Thyroid gland (tissue), 4 donors: ENCODE results near the gene PFN1. TPM values are rescaled to one million over a fixed set of nuclear protein-coding genes. Genes with fewer than 3 reads are reported as not detected.

Source experiments
- DNase-seq, 2 donors: peaks; one replicate each; pipeline ENCODE4 v3.0.0-alpha.2; 2019
- H3K27ac ChIP-seq, 3 donors: fragments of 200-600 bp; sonication (generic); 1 replicate in 2 of 3; 2 replicates in 1 of 3; pipeline ENCODE4 v1.5.1; 2016 to 2019; ENCODE audit warnings: mild to moderate bottlenecking in 1 of 3, moderate library complexity in 1 of 3
- H3K27me3 ChIP-seq: fragments of 200-600 bp; sonication (generic); one replicate; pipeline ENCODE4 v1.5.1; 2019
- H3K36me3 ChIP-seq, 2 donors: fragments of 200-600 bp; sonication (generic); one replicate each; pipeline ENCODE4 v1.5.1; 2016 to 2019
- H3K4me1 ChIP-seq, 2 donors: fragments of 200-600 bp; sonication (generic); one replicate each; pipeline ENCODE4 v1.5.1; 2017 to 2019
- H3K4me3 ChIP-seq, 3 donors: fragments of 200-600 bp; sonication (generic); replicated peaks in 1 of 3; 1 replicate in 2 of 3; 2 replicates in 1 of 3; pipeline ENCODE4 v1.5.1; 2016; ENCODE audit warnings: mild to moderate bottlenecking in 1 of 3
- H3K9me3 ChIP-seq: fragments of 200-600 bp; sonication (generic); one replicate; pipeline ENCODE4 v1.5.1; 2017
- CTCF ChIP-seq, 6 experiments: fragments of 200-600 bp in 3 of 6; fragments of 450-650 bp in 3 of 6; sonication (generic) in 3 of 6; IDR thresholded peaks; one replicate each; pipeline ENCODE4 v1.5.1; 2016 to 2019; ENCODE audit warnings: antibody characterized with exemption in 6 of 6, mild to moderate bottlenecking in 2 of 6, inconsistent platforms in 1 of 6, moderate library complexity in 1 of 6
- POLR2A ChIP-seq, 2 donors: fragments of 450-650 bp; IDR thresholded peaks; one replicate each; pipeline ENCODE4 v1.6.1; 2017; ENCODE audit warnings: antibody characterized with exemption in 2 of 2, mild to moderate bottlenecking in 2 of 2, moderate library complexity in 1 of 2
- WGBS, 2 donors: methylation state at CpG; one replicate each; pipeline ENCODE4 v1.1.5; 2017; 5-methylcytosine and 5-hydroxymethylcytosine counted together
- intact Hi-C: fragments of 100-400 bp; cut with DNase I; formaldehyde crosslinking; loops from one replicate; pipeline ENCODE4 v1.15.1; 2023
- total RNA-seq, 4 donors: library from RNA; depleted of rRNA; stranded (reverse); fragments of >200 nt; gene quantifications; one replicate each; pipeline ENCODE4 v1.2.3, GENCODE V29; 2016

PFN1 gene
- total RNA-seq, 4 donors from 2014 or later, result 228 to 606 (median 328) TPM

GRCh38 chr17:4986951-4987766 lies 38.8 kb upstream of the PFN1 start, which contains the start of gene CAMTA2:
Gene CAMTA2, minus strand, starts transcription at chr17:4987675. Its CDS starts 1,453 bp downstream, at chr17:4986222.
- DNase-seq, result peak; percentile 88 to 90
- peaks cover 17 to 19% of the 10 kb centered on the region in 2 donors for H3K4me1 ChIP-seq
- peak within 1 kb of the TSS; percentile 71 to 94 (median 93) for H3K27ac ChIP-seq
- intact Hi-C loops, result loop anchor here (2.0 kb wide), 1 partner anchor 82 kb away; no protein-coding TSS in a partner anchor
- H3K36me3 ChIP-seq, result peaks cover 8 to 10% of the 10 kb centered on the region in 2 donors
- H3K9me3 ChIP-seq, result no peaks in the 10 kb centered on the region
- WGBS, 2 donors, result 0 to 1% methylated on average over 16 to 28 of the region's 78 CpGs
- TF ChIP-seq CTCF (IDR thresholded peaks at IDR 0.05), result peak in 5 of 6 experiments; percentile 47 to 75 (median 69)
- peak in 1 of 2 donors; percentile 88 for TF ChIP-seq POLR2A (IDR thresholded peaks at IDR 0.05)
- peak within 1 kb of the TSS; percentile 21 to 94 (median 80) for H3K4me3 ChIP-seq
- no peaks in the 10 kb centered on the region for H3K27me3 ChIP-seq

- Histone ChIP-seq H3K36me3 (peaks cover 12 to 14% of the 10 kb centered on the region in 2 donors), H3K27me3 (no peaks in the 10 kb centered on the region), H3K4me3 (peak overlapping the region in 2 of 3 donors; percentile 80 to 94), H3K9me3 (no peaks in the 10 kb centered on the region), H3K27ac (peak overlapping the region in 2 of 3 donors; percentile 93 to 94), H3K4me1 (peaks cover 17 to 19% of the 10 kb centered on the region in 2 donors)
- WGBS, 2 donors, result 50 to 54% methylated on average over 5 of the region's 5 CpGs
- TF ChIP-seq POLR2A (IDR thresholded peaks at IDR 0.05), result no peak
- no peak for TF ChIP-seq CTCF (IDR thresholded peaks at IDR 0.05)
- intact Hi-C loops, result loop anchor here (2.0 kb wide), 1 partner anchor 82 kb away; no protein-coding TSS in a partner anchor
- DNase-seq, result peak in 1 of 2 donors; percentile 22
Measured at GRCh38 chr17:4986403-4986802, 38.1 kb upstream of the PFN1 start.

- 62 to 65% methylated on average over 5 of the region's 5 CpGs for WGBS, 2 donors
- intact Hi-C loops, result loop anchor here (5.0 kb wide), 1 partner anchor 45 kb away; no protein-coding TSS in a partner anchor
- Histone ChIP-seq H3K9me3 (no peaks in the 10 kb centered on the region), H3K4me1 (peaks cover 8 to 10% of the 10 kb centered on the region in 2 donors), H3K27ac (no peak overlapping the region), H3K4me3 (no peak overlapping the region), H3K36me3 (peaks cover 34 to 41% of the 10 kb centered on the region in 2 donors), H3K27me3 (no peaks in the 10 kb centered on the region)
- no peak for TF ChIP-seq POLR2A (IDR thresholded peaks at IDR 0.05)
- no peak for TF ChIP-seq CTCF (IDR thresholded peaks at IDR 0.05)
- DNase-seq, result no peak
Measured at GRCh38 chr17:4982305-4982704, 34.0 kb upstream of the PFN1 start.

- intact Hi-C loops, result loop anchor here (2.0 to 5.0 kb wide), 2 partner anchors 43 to 82 kb away; no protein-coding TSS in a partner anchor
Measured at GRCh38 chr17:4980644-4981216, 32.4 kb upstream of the PFN1 start.

More at GRCh38 chr17:4980644-4981216, 32.4 kb upstream of the PFN1 start:
- WGBS, 2 donors, result 40 to 55% methylated on average over 6 of the region's 6 CpGs
- Histone ChIP-seq H3K27ac (no peak overlapping the region), H3K9me3 (no peaks in the 10 kb centered on the region), H3K27me3 (no peaks in the 10 kb centered on the region), H3K4me1 (peaks cover 0 to under 1% of the 10 kb centered on the region in 2 donors), H3K4me3 (no peak overlapping the region), H3K36me3 (peaks cover 41 to 47% of the 10 kb centered on the region in 2 donors)
- TF ChIP-seq POLR2A (IDR thresholded peaks at IDR 0.05), result no peak
- peak; percentile 53 to 86 (median 72) for TF ChIP-seq CTCF (IDR thresholded peaks at IDR 0.05)
- peak in 1 of 2 donors; percentile 8 for DNase-seq
